ENCODE results near the gene SLC39A11. TPM values are rescaled to one million over a fixed set of nuclear protein-coding genes. Genes with fewer than 3 reads are reported as not detected.

SLC39A11 gene
- total RNA-seq, 4 donors from 2014 or later, result 36.6 to 75.0 (median 40.2) TPM

DNA sequence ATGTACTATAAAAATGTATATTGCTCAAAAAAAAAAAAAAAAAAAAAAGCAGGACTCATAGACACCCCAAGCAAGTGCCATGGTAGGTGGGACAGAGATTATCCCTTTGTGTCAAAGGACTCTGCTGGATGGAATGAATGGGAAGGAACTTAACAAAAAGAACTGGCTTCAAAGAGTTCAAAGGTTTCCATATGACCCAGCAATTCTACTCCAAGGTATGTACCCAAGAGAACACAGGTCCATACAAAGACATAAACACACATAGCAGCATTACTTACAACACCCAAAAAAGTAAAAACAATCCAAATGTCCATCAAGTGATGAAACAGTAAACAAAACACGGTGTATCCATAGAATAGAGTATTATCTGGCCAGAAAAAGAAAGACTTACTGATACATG is 255.2 kb downstream of the SLC39A11 start:
- TF ChIP-seq, protein P1, sequence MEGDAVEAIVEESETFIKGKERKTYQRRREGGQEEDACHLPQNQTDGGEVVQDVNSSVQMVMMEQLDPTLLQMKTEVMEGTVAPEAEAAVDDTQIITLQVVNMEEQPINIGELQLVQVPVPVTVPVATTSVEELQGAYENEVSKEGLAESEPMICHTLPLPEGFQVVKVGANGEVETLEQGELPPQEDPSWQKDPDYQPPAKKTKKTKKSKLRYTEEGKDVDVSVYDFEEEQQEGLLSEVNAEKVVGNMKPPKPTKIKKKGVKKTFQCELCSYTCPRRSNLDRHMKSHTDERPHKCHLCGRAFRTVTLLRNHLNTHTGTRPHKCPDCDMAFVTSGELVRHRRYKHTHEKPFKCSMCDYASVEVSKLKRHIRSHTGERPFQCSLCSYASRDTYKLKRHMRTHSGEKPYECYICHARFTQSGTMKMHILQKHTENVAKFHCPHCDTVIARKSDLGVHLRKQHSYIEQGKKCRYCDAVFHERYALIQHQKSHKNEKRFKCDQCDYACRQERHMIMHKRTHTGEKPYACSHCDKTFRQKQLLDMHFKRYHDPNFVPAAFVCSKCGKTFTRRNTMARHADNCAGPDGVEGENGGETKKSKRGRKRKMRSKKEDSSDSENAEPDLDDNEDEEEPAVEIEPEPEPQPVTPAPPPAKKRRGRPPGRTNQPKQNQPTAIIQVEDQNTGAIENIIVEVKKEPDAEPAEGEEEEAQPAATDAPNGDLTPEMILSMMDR (IDR thresholded peaks at IDR 0.05; ENCODE audit: low read depth), result no peak

DNA sequence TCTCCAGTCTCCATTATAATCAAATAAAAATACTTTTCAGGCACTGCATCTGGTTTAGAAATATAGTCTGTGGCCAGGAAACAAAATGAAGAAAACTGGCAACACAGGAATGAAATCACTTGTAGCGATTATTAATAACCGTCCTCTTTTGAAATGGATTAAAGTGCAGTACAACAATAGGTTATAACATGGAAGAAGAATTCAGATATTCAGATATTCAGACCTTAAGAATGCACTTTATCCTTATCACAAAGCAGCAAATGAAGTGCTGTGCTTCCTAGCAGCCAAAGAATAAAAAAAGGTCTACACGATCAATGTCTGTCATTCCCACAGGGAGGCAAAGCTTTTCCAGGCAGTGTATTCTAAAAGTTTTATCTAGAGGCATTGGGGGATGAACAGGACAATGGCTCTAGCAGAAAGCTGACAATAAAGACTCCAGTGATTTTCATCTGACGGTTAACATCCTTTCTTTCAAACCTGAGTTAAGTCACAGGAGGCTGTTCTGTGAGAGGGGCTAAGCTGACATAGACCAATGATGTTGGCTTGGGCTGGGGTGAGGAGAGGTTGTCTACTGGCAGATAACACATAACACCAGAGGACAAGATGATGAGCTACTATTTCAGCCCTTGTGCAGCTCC is 259.2 kb downstream of the SLC39A11 start:
- TF ChIP-seq, protein P1 (IDR thresholded peaks at IDR 0.05; ENCODE audit: low read depth), result no peak

DNA sequence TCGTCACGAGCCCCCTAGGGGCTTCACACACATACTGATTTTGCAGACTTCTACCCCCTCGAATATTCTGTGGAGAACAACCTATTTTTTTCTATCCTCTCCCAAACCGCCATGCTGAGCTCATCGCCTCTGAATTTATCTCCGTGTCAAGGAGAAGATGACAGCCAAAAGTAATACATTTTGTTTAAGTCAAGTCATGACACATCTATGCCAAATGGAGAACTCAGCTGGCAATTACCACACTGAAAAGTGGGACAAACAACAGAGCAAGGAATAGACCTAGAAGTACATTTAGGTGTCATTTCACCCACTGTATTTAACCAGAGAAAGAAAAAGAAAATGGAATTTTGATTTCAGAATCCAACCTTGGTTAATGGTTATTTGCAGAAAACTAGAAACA is 260.2 kb downstream of the SLC39A11 start:
- TF ChIP-seq, protein P1 (IDR thresholded peaks at IDR 0.05; ENCODE audit: low read depth), result no peak

DNA sequence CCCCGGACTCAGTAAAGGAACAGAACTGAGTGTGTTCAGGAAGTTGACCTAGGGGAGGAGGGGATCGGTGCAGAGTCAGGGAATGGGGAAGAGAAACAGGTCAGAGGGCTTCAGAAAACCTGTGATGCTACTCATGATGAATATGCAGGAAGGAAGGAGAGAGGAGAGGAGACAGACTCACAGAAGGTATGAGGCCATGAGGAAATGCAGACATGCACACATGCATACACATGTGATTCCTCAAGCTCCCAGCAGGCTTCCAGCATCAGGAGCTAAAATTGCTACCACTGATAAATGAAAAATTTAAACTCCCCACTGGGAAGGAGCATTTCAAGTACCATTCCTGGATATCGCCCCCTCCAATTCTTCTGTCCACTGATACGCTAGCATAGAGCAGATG is 262.6 kb downstream of the SLC39A11 start:
- TF ChIP-seq, protein P1 (IDR thresholded peaks at IDR 0.05; ENCODE audit: low read depth), result no peak

DNA sequence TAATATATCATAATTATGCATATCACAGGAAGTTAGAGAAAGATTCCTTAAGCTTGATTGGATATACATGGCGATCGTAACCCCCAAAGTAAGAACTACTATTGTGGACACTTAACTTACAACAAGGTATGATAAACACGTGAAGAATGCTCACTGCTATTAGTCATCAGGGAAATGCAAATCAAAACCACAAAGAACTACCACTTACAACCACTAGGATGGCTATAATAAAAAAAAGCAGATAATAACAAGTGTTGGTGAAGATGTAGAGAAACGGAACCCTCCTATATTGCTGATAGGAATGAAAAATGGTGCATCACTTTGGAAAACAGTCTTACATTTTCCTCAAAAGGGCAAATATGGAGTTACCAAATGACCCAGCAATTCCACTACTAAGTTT is 265.9 kb downstream of the SLC39A11 start:
- TF ChIP-seq, protein P1 (IDR thresholded peaks at IDR 0.05; ENCODE audit: low read depth), result no peak

DNA sequence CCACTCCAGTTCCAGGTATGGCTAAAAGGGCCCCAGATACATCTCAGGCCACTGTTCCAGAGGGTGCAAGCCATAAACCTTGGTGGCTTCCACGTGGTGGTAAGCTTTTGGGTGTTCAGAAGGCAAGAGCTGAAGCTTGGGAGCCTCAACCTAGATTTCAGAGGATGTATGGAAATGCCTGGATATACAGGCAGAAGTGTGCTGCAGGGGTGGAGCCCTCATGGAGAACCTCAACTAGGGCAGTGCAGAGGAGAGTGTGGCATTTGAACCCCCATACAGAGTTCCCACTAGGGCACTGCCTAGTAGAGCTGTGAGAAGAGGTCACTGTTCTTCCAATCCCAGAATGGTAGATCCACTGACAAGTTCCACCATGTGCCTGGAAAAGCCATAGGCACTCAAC is 267.3 kb downstream of the SLC39A11 start:
- TF ChIP-seq, protein P1 (IDR thresholded peaks at IDR 0.05; ENCODE audit: low read depth), result no peak

DNA sequence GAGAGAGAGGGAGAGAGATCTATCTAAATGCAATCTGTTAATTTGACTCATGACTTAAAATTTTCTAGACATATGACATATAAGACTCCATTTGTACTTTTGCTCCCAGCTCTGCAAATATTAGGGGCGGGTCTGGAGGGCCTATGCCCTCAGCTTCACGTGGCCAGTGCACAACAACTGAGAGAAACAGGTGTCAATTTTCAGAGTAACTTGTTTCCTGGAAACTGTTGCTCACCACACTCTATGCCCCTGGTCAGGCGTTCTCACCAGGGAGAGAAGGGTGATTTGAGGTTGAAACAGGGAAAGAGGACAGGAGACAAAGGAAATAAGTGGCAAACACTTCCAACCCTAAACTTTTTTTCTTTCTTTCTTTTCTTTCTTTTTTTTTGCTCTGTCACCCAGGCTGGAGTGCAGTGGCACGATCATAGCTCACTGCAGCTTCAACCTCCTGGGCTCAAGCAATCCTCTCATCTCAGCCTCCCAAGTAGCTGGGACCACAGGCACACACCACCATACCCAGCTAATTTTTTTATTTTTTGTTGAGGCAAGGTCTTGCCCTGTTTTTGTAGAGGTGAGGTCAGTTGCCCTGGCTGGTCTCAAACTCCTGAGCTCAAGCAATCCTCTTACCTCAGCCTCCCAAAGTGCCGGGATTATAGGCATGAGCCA is 270.0 kb downstream of the SLC39A11 start:
- TF ChIP-seq, protein P1 (IDR thresholded peaks at IDR 0.05; ENCODE audit: low read depth), result no peak
